Tibial nerve (tissue), 3 donors: Measurements from ENCODE around the gene OR11G2.

Experiments used
- CTCF ChIP-seq, 5 experiments: fragments of 200-600 bp in 3 of 5; fragments of 450-650 bp in 2 of 5; sonication (generic) in 3 of 5; IDR thresholded peaks; one replicate each; pipeline ENCODE4 v1.5.1; 2016 to 2019; ENCODE audit warnings: antibody characterized with exemption in 5 of 5, mild to moderate bottlenecking in 3 of 5, moderate library complexity in 2 of 5
- POLR2A ChIP-seq, 2 donors: fragments of 450-650 bp; IDR thresholded peaks; one replicate each; pipeline ENCODE4 v1.6.1; 2017; ENCODE audit warnings: antibody characterized with exemption in 2 of 2, mild to moderate bottlenecking in 2 of 2, moderate library complexity in 2 of 2

GRCh38 chr14:20204721-20205120 lies 14.0 kb downstream of the OR11G2 start:
- TF ChIP-seq CTCF (IDR thresholded peaks at IDR 0.05): no peak
- TF ChIP-seq POLR2A (IDR thresholded peaks at IDR 0.05): no peak
